SU-DHL-6 (cell line): ENCODE data around the gene GRIK4.

ENCODE experiments used
- H2AFZ ChIP-seq: fragments of 200-600 bp; sonication (generic); 2 replicates; pipeline ENCODE4 v1.6.1; 2014; ENCODE audit warnings: low read depth, mild to moderate bottlenecking, moderate library complexity, mixed read lengths, antibody characterized with exemption, low read length; ENCODE audit not compliant: severe bottlenecking
- H3F3A ChIP-seq: fragments of 200-600 bp; shearing (Covaris generic); 2 replicates; pipeline ENCODE4 v1.6.0; 2016; ENCODE audit warnings: antibody characterized with exemption, mild to moderate bottlenecking; ENCODE audit not compliant: insufficient read depth
- H3K27ac ChIP-seq: fragments of 200-600 bp; sonication (generic); 2 replicates; pipeline ENCODE4 v1.5.1; 2016; ENCODE audit warnings: low read depth, mild to moderate bottlenecking, low read length, moderate library complexity, mixed read lengths
- H3K27me3 ChIP-seq: fragments of 200-600 bp; sonication (generic), shearing (Covaris generic); 2 replicates; pipeline ENCODE4 v1.6.0; 2014; ENCODE audit warnings: mild to moderate bottlenecking, low read length
- H3K36me3 ChIP-seq: fragments of 200-600 bp; sonication (generic); 2 replicates; pipeline ENCODE4 v1.6.1; 2014; ENCODE audit warnings: mild to moderate bottlenecking, low read length, mixed read lengths
- H3K4me2 ChIP-seq: fragments of 300-600, 200-600 bp; shearing (Covaris generic), sonication (generic); 2 replicates; pipeline ENCODE4 v1.6.0; 2014; ENCODE audit warnings: low read length, low read depth, mild to moderate bottlenecking; ENCODE audit not compliant: poor library complexity, severe bottlenecking
- H3K4me3 ChIP-seq: fragments of 200-600 bp; sonication (generic); 2 replicates; pipeline ENCODE4 v1.5.1; 2014; ENCODE audit warnings: antibody characterized with exemption, low read length, mild to moderate bottlenecking, mixed read lengths; ENCODE audit not compliant: insufficient read depth, poor library complexity, severe bottlenecking
- H3K79me2 ChIP-seq: fragments of 200-600 bp; sonication (generic); 2 replicates; pipeline ENCODE4 v1.6.1; 2014; ENCODE audit warnings: mild to moderate bottlenecking, low read length, moderate library complexity; ENCODE audit not compliant: insufficient read depth
- H3K9ac ChIP-seq: fragments of 200-600 bp; sonication (generic); 2 replicates; pipeline ENCODE4 v1.7.0; 2014; ENCODE audit warnings: mild to moderate bottlenecking, low read length
- H3K9me2 ChIP-seq: fragments of 200-600 bp; sonication (generic); replicated peaks from 2 replicates; pipeline ENCODE4 v1.6.1; 2014; ENCODE audit warnings: low read length; ENCODE audit not compliant: insufficient read depth
- H3K9me3 ChIP-seq: fragments of 200-600 bp; sonication (generic); 2 replicates; pipeline ENCODE4 v1.6.1; 2014; ENCODE audit warnings: low read length, mixed read lengths; ENCODE audit not compliant: insufficient read depth
- H4K20me1 ChIP-seq: fragments of 200-600 bp; sonication (generic); 2 replicates; pipeline ENCODE4 v1.6.1; 2014; ENCODE audit warnings: low read depth, mild to moderate bottlenecking, antibody characterized with exemption, low read length, moderate library complexity, mixed read lengths
- CTCF ChIP-seq: fragments of 200-600 bp; sonication (generic); IDR thresholded peaks from one replicate; pipeline ENCODE4 v1.5.1; 2017; ENCODE audit warnings: antibody characterized with exemption, mild to moderate bottlenecking, low read length, moderate library complexity; ENCODE audit not compliant: insufficient read depth, poor library complexity, severe bottlenecking
- EZH2phosphoT487 ChIP-seq: fragments of 200-600 bp; sonication (generic), shearing (Covaris generic); conservative IDR thresholded peaks from 2 replicates; pipeline ENCODE4 v1.6.1; 2018; ENCODE audit warnings: mild to moderate bottlenecking, antibody characterized with exemption, low read length, moderate library complexity, mixed read lengths

GRIK4 gene

GRCh38 chr11:120675171-120675570, 163.6 kb downstream of the GRIK4 start:
- TF ChIP-seq EZH2phosphoT487 (no peak), CTCF (no peak)
- Histone ChIP-seq H3K27ac (no peak overlapping the region), H3K27me3 (no peaks in the 10 kb centered on the region), H3F3A (no peaks in the 10 kb centered on the region), H3K9me2 (no peaks in the 10 kb centered on the region), H4K20me1 (no peaks in the 10 kb centered on the region), H3K4me2 (no peak overlapping the region), H3K36me3 (no peaks in the 10 kb centered on the region), H3K4me3 (no peak overlapping the region), H2AFZ (no peak overlapping the region), H3K9me3 (no peaks in the 10 kb centered on the region), H3K9ac (no peak overlapping the region), H3K79me2 (no peaks in the 10 kb centered on the region)

GRCh38 chr11:120676991-120677390, 165.4 kb downstream of the GRIK4 start:
- no peak overlapping the region for H2AFZ ChIP-seq
- H3K27ac ChIP-seq = no peak overlapping the region
- no peaks in the 10 kb centered on the region for H3K9me3 ChIP-seq
- no peak for TF ChIP-seq EZH2phosphoT487
- no peak for TF ChIP-seq CTCF
- H3K79me2 ChIP-seq = no peaks in the 10 kb centered on the region
- H3F3A ChIP-seq = no peaks in the 10 kb centered on the region
- H3K9me2 ChIP-seq = no peaks in the 10 kb centered on the region
- no peaks in the 10 kb centered on the region for H4K20me1 ChIP-seq
- no peaks in the 10 kb centered on the region for H3K36me3 ChIP-seq
- H3K4me2 ChIP-seq = no peak overlapping the region
- H3K9ac ChIP-seq = no peak overlapping the region
- H3K4me3 ChIP-seq = no peak overlapping the region
- no peaks in the 10 kb centered on the region for H3K27me3 ChIP-seq

GRCh38 chr11:120680322-120680721, 168.8 kb downstream of the GRIK4 start:
- no peaks in the 10 kb centered on the region for H4K20me1 ChIP-seq
- H3K36me3 ChIP-seq = no peaks in the 10 kb centered on the region
- no peaks in the 10 kb centered on the region for H3K9me2 ChIP-seq
- H3K4me3 ChIP-seq = no peak overlapping the region
- TF ChIP-seq EZH2phosphoT487 = no peak
- no peak for TF ChIP-seq CTCF
- no peaks in the 10 kb centered on the region for H3K9me3 ChIP-seq
- no peak overlapping the region for H3K27ac ChIP-seq
- no peak overlapping the region for H2AFZ ChIP-seq
- H3K4me2 ChIP-seq = no peak overlapping the region
- H3K79me2 ChIP-seq = no peaks in the 10 kb centered on the region
- no peaks in the 10 kb centered on the region for H3K27me3 ChIP-seq
- H3K9ac ChIP-seq = no peak overlapping the region
- no peaks in the 10 kb centered on the region for H3F3A ChIP-seq
